ENCODE data around the gene SLC9A3.

DNA sequence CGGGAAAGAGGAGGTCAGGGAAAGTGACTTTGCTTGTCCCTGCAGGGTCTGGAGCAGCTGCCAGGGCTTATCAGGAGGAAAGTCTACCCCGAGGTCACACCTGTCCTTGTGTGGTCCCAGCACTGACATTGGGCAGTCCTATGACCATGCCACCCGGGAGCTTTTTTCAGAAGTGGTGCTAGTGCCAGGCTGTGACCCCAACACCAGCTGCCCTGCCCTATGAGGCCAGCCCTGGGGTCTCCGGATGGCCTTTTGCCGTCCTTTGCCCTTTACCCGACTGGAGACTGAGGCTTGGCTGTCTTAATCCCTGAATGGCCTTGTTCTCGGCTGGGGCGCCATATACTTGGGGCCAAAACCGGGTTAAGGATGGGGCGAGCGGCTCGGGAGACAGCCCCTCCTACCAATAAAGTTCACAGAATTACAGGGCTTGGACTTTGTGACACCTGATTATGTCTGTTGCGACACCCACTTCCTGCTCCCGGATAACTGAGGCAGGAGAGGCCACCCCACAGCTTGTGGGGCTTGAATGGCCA lies 22.2 kb upstream of the SLC9A3 start:
- no peak for TF ChIP-seq EZH2phosphoT487 (IDR thresholded peaks at IDR 0.05; ENCODE audit: insufficient read depth, low read depth)
- no peak for TF ChIP-seq EZH2 (IDR thresholded peaks at IDR 0.05; ENCODE audit: insufficient read depth, poor library complexity, severe bottlenecking)

Measured in GM23248 (cell line).